ENCODE results near the gene TMEM184C. TPM values are rescaled to one million over a fixed set of nuclear protein-coding genes. Genes with fewer than 3 reads are reported as not detected.

Gene TMEM184C
- total RNA-seq = 10 to 100 TPM; 30.3 to 35.7 TPM
- 26.1 TPM for polyA plus RNA-seq (2013, experiment 1 of 2)
- polyA plus RNA-seq (2013, experiment 2 of 2) = 22.6 TPM
- long read RNA-seq, experiment 1, full-length matches to known transcripts = 3 of 8 reads
- long read RNA-seq, experiment 1, partial matches to known transcripts = 1 of 8 reads
- long read RNA-seq, experiment 1, other reads (novel, unspliced or antisense) = 4 of 8 reads
- long read RNA-seq, experiment 2, full-length matches to known transcripts = 65 of 74 reads
- long read RNA-seq, experiment 2, partial matches to known transcripts = 3 of 74 reads
- long read RNA-seq, experiment 2, other reads (novel, unspliced or antisense) = 6 of 74 reads
- long read RNA-seq, experiment 3, full-length matches to known transcripts = 97 of 113 reads
- long read RNA-seq, experiment 3, partial matches to known transcripts = 5 of 113 reads
- long read RNA-seq, experiment 3, other reads (novel, unspliced or antisense) = 11 of 113 reads
- long read RNA-seq, experiment 4, full-length matches to known transcripts = 8 of 9 reads
- long read RNA-seq, experiment 4, partial matches to known transcripts = 1 of 9 reads
- long read RNA-seq, experiment 4, other reads (novel, unspliced or antisense) = 0 of 9 reads

DNA sequence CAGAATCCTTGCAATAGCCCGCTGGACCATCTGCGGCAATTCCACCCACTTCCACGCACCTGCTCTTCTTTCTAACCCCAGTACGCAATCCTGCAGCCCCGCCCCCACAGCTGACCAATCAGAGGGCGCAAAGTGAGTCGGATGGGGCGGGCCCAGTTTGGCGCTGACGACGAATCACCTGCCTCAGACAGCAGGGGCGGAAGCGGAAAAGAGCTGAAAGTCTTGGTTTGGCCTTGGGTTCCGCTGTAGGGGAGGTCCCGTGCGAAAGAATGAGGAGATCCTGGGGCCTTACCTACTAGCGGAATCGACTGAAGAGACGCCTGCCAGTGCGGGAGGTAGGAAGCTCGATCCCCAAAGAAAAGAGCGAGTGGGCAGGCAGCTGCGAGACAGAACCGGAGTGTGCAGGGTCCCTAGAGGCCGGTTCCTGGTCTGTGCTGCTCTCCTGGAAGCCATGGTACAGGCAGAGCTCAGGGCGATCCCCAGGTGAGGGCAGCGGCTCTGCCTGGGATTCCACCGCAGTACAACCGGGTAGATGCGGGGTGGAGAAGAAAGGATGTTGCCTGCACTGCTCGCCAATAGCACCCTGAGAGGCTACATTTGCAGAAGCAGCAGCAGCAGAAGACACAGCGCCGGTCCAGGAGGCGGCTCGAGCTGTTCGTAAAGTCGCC lies at the start of gene TMEM184C:
Gene TMEM184C, plus strand, starts transcription at position 225 of the 668 bp plus-strand sequence. CDS start 560 bp downstream, outside the sequence.
- H3K36me3 Mint-ChIP-seq (ENCODE audit: low read depth) = peaks cover 11% of the 10 kb centered on the region
- peak; percentile 99 for DNase-seq
- 0 to 1% methylated on average over 28 to 37 of the region's 37 CpGs for WGBS, 2 experiments (ENCODE audit: insufficient coverage in 1 of 2, insufficient read length in 1 of 2)
- Histone ChIP-seq H3K9ac (ENCODE audit: extremely low read depth, low read length, poor library complexity, severe bottlenecking) (peak within 1 kb of the TSS; percentile 81), H3K4me1 (ENCODE audit: control insufficient read depth, insufficient read depth, low read length) (no peaks in the 10 kb centered on the region), H3K9me3 (ENCODE audit: control insufficient read depth, low read length) (no peaks in the 10 kb centered on the region), H3K27me3 (ENCODE audit: control insufficient read depth, insufficient read depth, low read length, poor library complexity, severe bottlenecking) (no peaks in the 10 kb centered on the region), H3K4me3 (ENCODE audit: low read length) (peak within 1 kb of the TSS; percentile 100), H3K36me3 (ENCODE audit: control insufficient read depth, insufficient read depth, low read length) (peaks cover 10% of the 10 kb centered on the region), H3K27ac (ENCODE audit: low read depth, low read length) (peak within 1 kb of the TSS; percentile 40)
- no peaks in the 10 kb centered on the region for H3K9me3 Mint-ChIP-seq
- H3K27ac Mint-ChIP-seq = peak within 1 kb of the TSS; percentile 97
- H3K27me3 Mint-ChIP-seq (ENCODE audit: insufficient read depth) = no peaks in the 10 kb centered on the region
- TF ChIP-seq, protein P1, sequence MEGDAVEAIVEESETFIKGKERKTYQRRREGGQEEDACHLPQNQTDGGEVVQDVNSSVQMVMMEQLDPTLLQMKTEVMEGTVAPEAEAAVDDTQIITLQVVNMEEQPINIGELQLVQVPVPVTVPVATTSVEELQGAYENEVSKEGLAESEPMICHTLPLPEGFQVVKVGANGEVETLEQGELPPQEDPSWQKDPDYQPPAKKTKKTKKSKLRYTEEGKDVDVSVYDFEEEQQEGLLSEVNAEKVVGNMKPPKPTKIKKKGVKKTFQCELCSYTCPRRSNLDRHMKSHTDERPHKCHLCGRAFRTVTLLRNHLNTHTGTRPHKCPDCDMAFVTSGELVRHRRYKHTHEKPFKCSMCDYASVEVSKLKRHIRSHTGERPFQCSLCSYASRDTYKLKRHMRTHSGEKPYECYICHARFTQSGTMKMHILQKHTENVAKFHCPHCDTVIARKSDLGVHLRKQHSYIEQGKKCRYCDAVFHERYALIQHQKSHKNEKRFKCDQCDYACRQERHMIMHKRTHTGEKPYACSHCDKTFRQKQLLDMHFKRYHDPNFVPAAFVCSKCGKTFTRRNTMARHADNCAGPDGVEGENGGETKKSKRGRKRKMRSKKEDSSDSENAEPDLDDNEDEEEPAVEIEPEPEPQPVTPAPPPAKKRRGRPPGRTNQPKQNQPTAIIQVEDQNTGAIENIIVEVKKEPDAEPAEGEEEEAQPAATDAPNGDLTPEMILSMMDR (conservative IDR thresholded peaks at IDR 0.05) = peak; percentile 35
- H3K4me3 Mint-ChIP-seq = peak within 1 kb of the TSS; percentile 96
- H3K4me1 Mint-ChIP-seq = peaks cover 18% of the 10 kb centered on the region

DNA sequence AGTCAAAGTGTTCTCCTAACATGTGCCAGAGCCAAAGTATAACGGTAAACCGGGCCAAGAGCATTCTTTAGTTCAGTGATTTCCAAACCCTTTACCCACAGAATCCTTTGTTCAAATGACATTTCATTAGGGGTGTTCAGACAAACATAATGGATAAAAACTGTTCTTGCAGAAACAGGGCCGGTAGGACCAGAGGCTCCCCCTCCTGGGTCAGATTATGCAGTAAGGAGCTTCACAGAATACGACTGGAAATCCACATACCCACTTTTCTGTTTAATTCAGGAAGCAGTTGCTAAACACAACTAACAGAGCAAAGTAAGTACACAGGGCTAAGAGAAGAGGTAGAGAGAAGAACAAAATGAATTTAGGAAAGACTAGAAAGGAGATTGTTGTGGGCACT lies 46.6 kb upstream of the TMEM184C start:
- no peaks in the 10 kb centered on the region for H3K9me3 ChIP-seq (ENCODE audit: control insufficient read depth, low read length)
- no peaks in the 10 kb centered on the region for H3K36me3 Mint-ChIP-seq (ENCODE audit: low read depth)
- no peaks in the 10 kb centered on the region for H3K36me3 ChIP-seq (ENCODE audit: control insufficient read depth, insufficient read depth, low read length)
- H3K4me3 Mint-ChIP-seq = no peak overlapping the region
- H3K4me1 Mint-ChIP-seq = peaks cover 4% of the 10 kb centered on the region
- no peak overlapping the region for H3K27ac ChIP-seq (ENCODE audit: low read depth, low read length)
- no peak for DNase-seq
- H3K9ac ChIP-seq (ENCODE audit: extremely low read depth, low read length, poor library complexity, severe bottlenecking) = no peak overlapping the region
- no peaks in the 10 kb centered on the region for H3K27me3 Mint-ChIP-seq (ENCODE audit: insufficient read depth)
- H3K4me3 ChIP-seq (ENCODE audit: low read length) = no peak overlapping the region
- no peaks in the 10 kb centered on the region for H3K27me3 ChIP-seq (ENCODE audit: control insufficient read depth, insufficient read depth, low read length, poor library complexity, severe bottlenecking)
- no peaks in the 10 kb centered on the region for H3K4me1 ChIP-seq (ENCODE audit: control insufficient read depth, insufficient read depth, low read length)
- H3K27ac Mint-ChIP-seq = no peak overlapping the region
- 86 to 94% methylated on average over 3 to 4 of the region's 4 CpGs for WGBS, 2 experiments (ENCODE audit: insufficient coverage in 1 of 2, insufficient read length in 1 of 2)
- TF ChIP-seq, protein P1 (conservative IDR thresholded peaks at IDR 0.05) = peak; percentile 34
- no peaks in the 10 kb centered on the region for H3K9me3 Mint-ChIP-seq

DNA sequence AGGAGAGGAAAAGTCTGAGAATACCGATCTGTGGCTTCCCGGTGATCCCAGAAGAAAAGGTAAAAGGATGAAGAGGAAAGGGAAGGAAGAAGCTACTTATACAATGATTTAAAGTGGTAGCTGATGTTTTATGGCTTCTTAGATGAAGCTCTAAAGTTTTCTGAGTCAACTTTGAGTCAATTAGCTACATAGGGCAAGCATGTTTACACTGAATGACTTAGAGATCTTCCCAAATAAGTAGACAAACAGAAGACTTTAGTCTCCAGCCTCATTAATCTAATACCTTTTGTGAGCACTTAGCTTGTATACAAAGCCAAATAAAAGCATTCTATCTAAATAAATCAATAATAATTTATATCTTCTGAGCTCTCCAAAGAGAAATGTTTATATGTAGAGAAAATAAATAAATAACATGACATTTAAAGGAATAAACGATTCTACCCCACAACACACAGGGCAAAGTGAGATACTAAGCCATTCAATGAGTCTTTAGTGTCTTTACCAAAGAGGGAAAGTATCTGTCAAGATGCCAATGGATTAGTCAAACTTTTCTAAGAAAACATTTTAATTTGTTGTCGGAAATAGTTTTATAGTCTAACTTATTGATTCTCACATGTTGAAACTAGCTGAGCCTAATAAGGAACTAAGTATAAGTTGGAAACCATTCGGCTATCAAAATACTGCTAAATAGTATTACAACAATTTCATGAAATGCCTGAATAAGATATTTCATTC lies 46.0 kb upstream of the TMEM184C start:
- Mint-ChIP-seq H3K9me3 (no peaks in the 10 kb centered on the region), H3K36me3 (ENCODE audit: low read depth) (no peaks in the 10 kb centered on the region), H3K4me1 (peaks cover 4% of the 10 kb centered on the region), H3K27me3 (ENCODE audit: insufficient read depth) (no peaks in the 10 kb centered on the region), H3K27ac (no peak overlapping the region), H3K4me3 (no peak overlapping the region)
- H3K9me3 ChIP-seq (ENCODE audit: control insufficient read depth, low read length) = no peaks in the 10 kb centered on the region
- no peaks in the 10 kb centered on the region for H3K36me3 ChIP-seq (ENCODE audit: control insufficient read depth, insufficient read depth, low read length)
- H3K9ac ChIP-seq (ENCODE audit: extremely low read depth, low read length, poor library complexity, severe bottlenecking) = no peak overlapping the region
- 80 to 90% methylated on average over 3 to 5 of the region's 5 CpGs for WGBS, 2 experiments (ENCODE audit: insufficient coverage in 1 of 2, insufficient read length in 1 of 2)
- H3K27me3 ChIP-seq (ENCODE audit: control insufficient read depth, insufficient read depth, low read length, poor library complexity, severe bottlenecking) = no peaks in the 10 kb centered on the region
- DNase-seq = no peak
- no peaks in the 10 kb centered on the region for H3K4me1 ChIP-seq (ENCODE audit: control insufficient read depth, insufficient read depth, low read length)
- TF ChIP-seq, protein P1 (conservative IDR thresholded peaks at IDR 0.05) = no peak
- no peak overlapping the region for H3K27ac ChIP-seq (ENCODE audit: low read depth, low read length)
- no peak overlapping the region for H3K4me3 ChIP-seq (ENCODE audit: low read length)
